ENCODE data around the gene NT5DC2. TPM values are rescaled to one million over a fixed set of nuclear protein-coding genes. Genes with fewer than 3 reads are reported as not detected.

Gene NT5DC2
- total RNA-seq, 1 donor from 2014 or later: 9.9 TPM

GRCh38 chr3:52555056-52555455 is 21.4 kb upstream of the NT5DC2 start:
- DNase-seq (no peak), ATAC-seq (ENCODE audit: low read depth) (no peak)
- H3K9me3 Mint-ChIP-seq: no peaks in the 10 kb centered on the region
- no peaks in the 10 kb centered on the region for H3K4me1 Mint-ChIP-seq
- intact Hi-C loops (cut with micrococcal nuclease): no loop called here
- peaks cover 76% of the 10 kb centered on the region for H3K36me3 Mint-ChIP-seq (ENCODE audit: low read depth)
- no peaks in the 10 kb centered on the region for H3K27me3 Mint-ChIP-seq
- H3K4me3 Mint-ChIP-seq: no peak overlapping the region
- H3K27ac Mint-ChIP-seq: no peak overlapping the region
- CTCF ChIA-PET: no interaction called here
- TF ChIP-seq CTCF (IDR thresholded peaks at IDR 0.05): no peak
- POLR2A ChIA-PET: interaction anchor here (0.6 kb wide), 1 partner anchor 69 kb away, joined by 3 read pairs; no protein-coding TSS in a partner anchor

- ChIA-PET POLR2A (no interaction called here), CTCF (no interaction called here)
- TF ChIP-seq CTCF (IDR thresholded peaks at IDR 0.05): no peak
- H3K9me3 Mint-ChIP-seq: no peaks in the 10 kb centered on the region
- peaks cover 72% of the 10 kb centered on the region for H3K36me3 Mint-ChIP-seq (ENCODE audit: low read depth)
- intact Hi-C loops (cut with micrococcal nuclease): no loop called here
- no peak overlapping the region for H3K27ac Mint-ChIP-seq
- no peaks in the 10 kb centered on the region for H3K4me1 Mint-ChIP-seq
- ATAC-seq (ENCODE audit: low read depth) (no peak), DNase-seq (no peak)
- H3K4me3 Mint-ChIP-seq: no peak overlapping the region
- no peaks in the 10 kb centered on the region for H3K27me3 Mint-ChIP-seq
Measured at GRCh38 chr3:52554026-52554755, 20.5 kb upstream of the NT5DC2 start.

- Mint-ChIP-seq H3K27me3 (no peaks in the 10 kb centered on the region), H3K4me1 (no peaks in the 10 kb centered on the region), H3K36me3 (ENCODE audit: low read depth) (peaks cover 70% of the 10 kb centered on the region), H3K4me3 (no peak overlapping the region), H3K9me3 (no peaks in the 10 kb centered on the region), H3K27ac (no peak overlapping the region)
- CTCF ChIA-PET: no interaction called here
- DNase-seq (no peak), ATAC-seq (ENCODE audit: low read depth) (no peak)
- POLR2A ChIA-PET: no interaction called here
- no peak for TF ChIP-seq CTCF (IDR thresholded peaks at IDR 0.05)
- intact Hi-C loops (cut with micrococcal nuclease): no loop called here
Measured at GRCh38 chr3:52552089-52552488, 18.4 kb upstream of the NT5DC2 start.

GRCh38 chr3:52551118-52551517 is 17.5 kb upstream of the NT5DC2 start:
- DNase-seq (no peak), ATAC-seq (ENCODE audit: low read depth) (no peak)
- Mint-ChIP-seq H3K4me1 (no peaks in the 10 kb centered on the region), H3K9me3 (no peaks in the 10 kb centered on the region), H3K27me3 (no peaks in the 10 kb centered on the region), H3K27ac (no peak overlapping the region), H3K36me3 (ENCODE audit: low read depth) (peaks cover 70% of the 10 kb centered on the region), H3K4me3 (no peak overlapping the region)
- POLR2A ChIA-PET: no interaction called here
- CTCF ChIA-PET: no interaction called here
- intact Hi-C loops (cut with micrococcal nuclease): no loop called here
- TF ChIP-seq CTCF (IDR thresholded peaks at IDR 0.05): no peak

- DNase-seq (no peak), ATAC-seq (ENCODE audit: low read depth) (no peak)
- Mint-ChIP-seq H3K36me3 (ENCODE audit: low read depth) (peaks cover 57% of the 10 kb centered on the region), H3K27ac (no peak overlapping the region), H3K9me3 (no peaks in the 10 kb centered on the region), H3K4me3 (no peak overlapping the region), H3K27me3 (no peaks in the 10 kb centered on the region), H3K4me1 (no peaks in the 10 kb centered on the region)
- CTCF ChIA-PET: no interaction called here
- intact Hi-C loops (cut with micrococcal nuclease): no loop called here
- no peak for TF ChIP-seq CTCF (IDR thresholded peaks at IDR 0.05)
- POLR2A ChIA-PET: no interaction called here
Measured at GRCh38 chr3:52547143-52547542, 13.5 kb upstream of the NT5DC2 start.

Data from activated B cell treated with CpG ODN at 0.5 μM for 24 hours (primary cell).